HepG2 (cell line): ENCODE data around the gene PADI2. TPM values are rescaled to one million over a fixed set of nuclear protein-coding genes. Genes with fewer than 3 reads are reported as not detected.

Source experiments
- ATAC-seq: fragments of 200-7000 bp; cut with Tn5 transposase; 3 replicates; pipeline ENCODE4 v1.9.1; 2020; ENCODE audit warnings: mild to moderate bottlenecking, moderate library complexity
- BruUV-seq: library from RNA; stranded (reverse); fragments of 400-500 nt; replicated peaks from 2 replicates; lab custom pipeline; 2021; lab: Mats Ljungman, UMichigan
- CTCF ChIA-PET: fragments of 300-600 bp; formaldehyde crosslinking; extraction: SDS; loops from one replicate; lab custom pipeline; 2021; ENCODE audit warnings: low total read pairs, inconsistent platforms, low intra/inter-chr PET ratio; lab: Yijun Ruan, JAX
- POLR2A ChIA-PET: fragments of 350-600 bp; sonication (Branson Sonifier 250); formaldehyde crosslinking; loops from one replicate; lab custom pipeline; 2020; ENCODE audit warnings: antibody characterized with exemption, inconsistent platforms; lab: Yijun Ruan, JAX
- DNase-seq: peaks from one replicate; pipeline ENCODE4 v3.0.0-alpha.2; 2015; ENCODE audit warnings: low spot score
- FAIRE-seq: peaks from 3 replicates; lab custom pipeline; 2011; peaks lifted over from hg19 to GRCh38; lab: Jason Lieb, UNC
- H2AFZ ChIP-seq: one replicate; pipeline ENCODE4 v1.6.1; 2011; ENCODE audit warnings: low read length, inconsistent platforms
- H3K27ac ChIP-seq: fragments of 300-600 bp; 3 replicates; pipeline ENCODE4 v1.8.0; 2011; ENCODE audit warnings: mixed run types, mild to moderate bottlenecking, mixed read lengths, low read length, inconsistent platforms; ENCODE audit not compliant: insufficient read depth; ENCODE audit errors: extremely low read length
- H3K27me3 ChIP-seq, 2 experiments: fragments of 200-600 bp in 1 of 2; 2 replicates in 1 of 2; 3 replicates in 1 of 2; pipeline versions ENCODE4 v1.6.0 to v1.8.0; 2011; ENCODE audit warnings: low read length in 2 of 2, mild to moderate bottlenecking in 2 of 2, moderate library complexity in 2 of 2, inconsistent platforms in 1 of 2; ENCODE audit not compliant: insufficient read depth in 2 of 2, control insufficient read depth in 1 of 2
- H3K36me3 ChIP-seq, 2 experiments: fragments of 200-600 bp in 1 of 2; replicated peaks in 1 of 2; 2 replicates in 1 of 2; 3 replicates in 1 of 2; pipeline versions ENCODE4 v1.5.1 to v1.8.0; 2011; ENCODE audit warnings: low read length in 2 of 2, inconsistent platforms in 1 of 2; ENCODE audit not compliant: insufficient read depth in 2 of 2, control insufficient read depth in 1 of 2
- H3K4me1 ChIP-seq: 2 replicates; pipeline ENCODE4 v1.5.1; 2012; ENCODE audit warnings: low read length, inconsistent platforms; ENCODE audit not compliant: insufficient read depth
- H3K4me2 ChIP-seq: 2 replicates; pipeline ENCODE4 v1.6.0; 2011; ENCODE audit warnings: low read depth, low read length, inconsistent platforms
- H3K4me3 ChIP-seq, 3 experiments: fragments of 200-600 bp in 1 of 3; sonication (generic), shearing (Covaris generic) in 1 of 3; replicated peaks in 1 of 3; 2 replicates each; pipeline ENCODE4 v1.5.1; 2011 to 2016; ENCODE audit warnings: low read length in 3 of 3, inconsistent platforms in 2 of 3, low read depth in 2 of 3, mild to moderate bottlenecking in 2 of 3, control low read depth in 1 of 3, mixed read lengths in 1 of 3; ENCODE audit not compliant: insufficient read depth in 1 of 3
- H3K79me2 ChIP-seq: one replicate; pipeline ENCODE4 v1.6.1; 2011; ENCODE audit warnings: low read length, inconsistent platforms; ENCODE audit not compliant: insufficient read depth
- H3K9ac ChIP-seq: 2 replicates; pipeline ENCODE4 v1.6.0; 2011; ENCODE audit warnings: mild to moderate bottlenecking, low read depth, low read length, inconsistent platforms; ENCODE audit not compliant: insufficient read depth
- H3K9me3 ChIP-seq: 2 replicates; pipeline ENCODE4 v1.5.1; 2012; ENCODE audit warnings: mild to moderate bottlenecking, low read length
- H4K20me1 ChIP-seq: 2 replicates; pipeline ENCODE4 v1.6.0; 2011; ENCODE audit warnings: inconsistent platforms, mild to moderate bottlenecking, low read length, moderate library complexity; ENCODE audit not compliant: insufficient read depth
- MAX ChIP-seq: IDR thresholded peaks from 2 replicates; pipeline ENCODE4 v1.6.1; 2012; ENCODE audit warnings: inconsistent platforms
- NFATC3 ChIP-seq: sonication (generic); formaldehyde crosslinking; IDR thresholded peaks from 2 replicates; pipeline ENCODE4 v1.5.1; 2020; ENCODE audit warnings: mild to moderate bottlenecking, missing genetic modification reagents
- PTBP1 ChIP-seq: fragments of 200-400 bp; formaldehyde crosslinking; IDR thresholded peaks from 2 replicates; pipeline ENCODE4 v1.6.1; 2018; ENCODE audit warnings: low read length, low read depth; ENCODE audit not compliant: poor library complexity, severe bottlenecking
- ZFP36L1 ChIP-seq: sonication (generic); formaldehyde crosslinking; IDR thresholded peaks from 2 replicates; pipeline ENCODE4 v1.8.0; 2022; ENCODE audit warnings: mild to moderate bottlenecking, missing genetic modification reagents, moderate library complexity
- WGBS: methylation state at CpG from one replicate; pipeline ENCODE4 v1.1.6; 2017; ENCODE audit warnings: low lambda C conversion rate; 5-methylcytosine and 5-hydroxymethylcytosine counted together
- in situ Hi-C: cut with HindIII; loops from 2 replicates; pipeline ENCODE4 v1.10.0; 2017; ENCODE audit warnings: low pct_unique_long_range_greater_than_20kb; ENCODE audit not compliant: extremely low pct_ligation_motif_present
- intact Hi-C: fragments of 100-400 bp; cut with micrococcal nuclease; formaldehyde crosslinking; loops from one replicate; pipeline ENCODE4 v1.10.0; 2022; ENCODE audit not compliant: unreplicated experiment
- polyA plus RNA-seq, 8 experiments: library from polyadenylated mRNA; depleted of rRNA in 3 of 8; stranded (reverse) in 7 of 8; unstranded in 1 of 8; fragments of >200 nt; fragmentation: Illumina TruSeq in 4 of 8; extraction: Trizol in 4 of 8; gene quantifications; 2 replicates each; pipeline versions ENCODE4 v1.2.1 to v1.2.3, GENCODE V29; 2011 to 2016; ENCODE audit warnings: low read depth in 4 of 8, missing spikeins in 1 of 8, mixed read lengths in 1 of 8; ENCODE audit not compliant: insufficient read depth in 1 of 8
- total RNA-seq, 5 experiments: library from RNA; depleted of rRNA; stranded (reverse); fragments of >200 nt; fragmentation: Illumina TruSeq; extraction: Trizol; gene quantifications; 2 replicates each; pipeline ENCODE4 v1.2.3, GENCODE V29; 2016; ENCODE audit warnings: low read depth in 1 of 5
- TF ChIP-seq, protein P1 (sequence below): conservative IDR thresholded peaks from 2 replicates; pipeline ENCODE4 v1.6.1; 2018; ENCODE audit warnings: missing genetic modification reagents
- TF ChIP-seq, protein P2 (sequence below): sonication (generic); formaldehyde crosslinking; IDR thresholded peaks from 2 replicates; pipeline ENCODE4 v1.9.0; 2021; ENCODE audit warnings: missing genetic modification reagents, borderline replicate concordance

The PADI2 gene
- total and polyA plus RNA-seq, 2 of the 13 experiments (the other 11 are each of a cell fraction or from before 2014, with no cell fraction given), result not detected

GRCh38 chr1:17080085-17080759 is 39.0 kb downstream of the PADI2 start (continued):
- TF ChIP-seq ZFP36L1 (CRISPR knock-in tag), result no peak

DNA sequence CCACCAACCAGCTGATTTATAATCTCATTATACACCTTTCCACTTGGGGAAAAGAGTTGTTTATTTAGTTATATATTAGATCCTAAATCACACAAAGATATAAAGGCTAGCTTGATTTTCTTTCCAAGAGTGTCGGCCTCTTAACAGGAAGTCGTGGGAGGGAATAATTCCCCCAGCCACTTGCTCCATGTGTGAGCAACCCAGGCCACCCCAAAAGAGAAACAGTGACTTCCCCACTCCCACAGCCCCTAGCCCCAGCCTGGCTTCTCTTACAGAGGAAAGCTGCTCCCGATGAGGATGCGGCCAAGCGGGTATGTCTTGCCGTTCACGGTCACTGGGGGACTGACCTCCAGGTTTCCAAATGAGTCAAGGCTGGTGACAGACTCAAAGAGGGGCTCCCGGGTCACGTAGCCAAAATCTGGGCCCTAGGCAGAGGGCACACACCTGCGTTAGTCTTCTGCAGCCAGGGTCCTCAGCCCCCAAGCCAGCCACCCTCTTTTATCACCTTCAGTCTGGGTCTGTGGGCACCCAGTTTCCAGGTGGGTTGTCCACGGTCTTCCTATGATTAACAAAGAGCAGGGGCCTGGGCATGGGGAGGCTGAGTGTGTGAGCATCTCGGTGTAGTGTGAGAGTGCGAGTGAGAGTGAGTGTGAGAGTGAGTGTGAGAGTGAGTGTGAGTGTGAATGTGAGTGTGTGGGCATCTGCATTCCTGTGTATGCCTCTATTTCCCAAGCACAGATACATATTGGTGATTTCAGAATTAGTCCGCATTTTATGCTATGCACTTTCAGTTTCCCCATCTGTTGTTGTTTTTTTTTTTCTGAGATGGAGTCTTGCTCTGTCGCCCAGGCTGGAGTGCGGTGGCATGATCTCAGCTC is 40.0 kb downstream of the PADI2 start:
- FAIRE-seq, result no peak

More for the DNA sequence above, 40.0 kb downstream of the PADI2 start:
- peaks cover 1 to 14% of the 10 kb centered on the region in 2 experiments; a peak in 2 of 5 replicates for H3K27me3 ChIP-seq
- H3K36me3 ChIP-seq, result no peaks in the 10 kb centered on the region
- in situ Hi-C loops, result no loop called here
- H3K27ac ChIP-seq, result no peak overlapping the region
- WGBS, result 58% methylated on average over 14 of the region's 16 CpGs
- no peak for DNase-seq
- no peak overlapping the region for H3K4me3 ChIP-seq
- H4K20me1 ChIP-seq, result no peaks in the 10 kb centered on the region
- no TSS peak for BruUV-seq
- POLR2A ChIA-PET, result no interaction called here
- H3K4me1 ChIP-seq, result no peaks in the 10 kb centered on the region
- H3K9me3 ChIP-seq, result no peaks in the 10 kb centered on the region
- no peak overlapping the region for H3K4me2 ChIP-seq
- no peak overlapping the region for H3K9ac ChIP-seq
- no peak overlapping the region for H2AFZ ChIP-seq
- no peaks in the 10 kb centered on the region for H3K79me2 ChIP-seq
- no peak for TF ChIP-seq NFATC3 (CRISPR knock-in tag)
- TF ChIP-seq, protein P1, sequence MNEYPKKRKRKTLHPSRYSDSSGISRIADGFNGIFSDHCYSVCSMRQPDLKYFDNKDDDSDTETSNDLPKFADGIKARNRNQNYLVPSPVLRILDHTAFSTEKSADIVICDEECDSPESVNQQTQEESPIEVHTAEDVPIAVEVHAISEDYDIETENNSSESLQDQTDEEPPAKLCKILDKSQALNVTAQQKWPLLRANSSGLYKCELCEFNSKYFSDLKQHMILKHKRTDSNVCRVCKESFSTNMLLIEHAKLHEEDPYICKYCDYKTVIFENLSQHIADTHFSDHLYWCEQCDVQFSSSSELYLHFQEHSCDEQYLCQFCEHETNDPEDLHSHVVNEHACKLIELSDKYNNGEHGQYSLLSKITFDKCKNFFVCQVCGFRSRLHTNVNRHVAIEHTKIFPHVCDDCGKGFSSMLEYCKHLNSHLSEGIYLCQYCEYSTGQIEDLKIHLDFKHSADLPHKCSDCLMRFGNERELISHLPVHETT, result no peak
- TF ChIP-seq, protein P2, sequence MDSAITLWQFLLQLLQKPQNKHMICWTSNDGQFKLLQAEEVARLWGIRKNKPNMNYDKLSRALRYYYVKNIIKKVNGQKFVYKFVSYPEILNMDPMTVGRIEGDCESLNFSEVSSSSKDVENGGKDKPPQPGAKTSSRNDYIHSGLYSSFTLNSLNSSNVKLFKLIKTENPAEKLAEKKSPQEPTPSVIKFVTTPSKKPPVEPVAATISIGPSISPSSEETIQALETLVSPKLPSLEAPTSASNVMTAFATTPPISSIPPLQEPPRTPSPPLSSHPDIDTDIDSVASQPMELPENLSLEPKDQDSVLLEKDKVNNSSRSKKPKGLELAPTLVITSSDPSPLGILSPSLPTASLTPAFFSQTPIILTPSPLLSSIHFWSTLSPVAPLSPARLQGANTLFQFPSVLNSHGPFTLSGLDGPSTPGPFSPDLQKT (CRISPR knock-in tag), result no peak
- no peak for TF ChIP-seq MAX
- no peak for TF ChIP-seq PTBP1
- TF ChIP-seq, all 625 proteins: peak for 0
- ATAC-seq, result no peak
- intact Hi-C loops, result no loop called here
- CTCF ChIA-PET, result no interaction called here
